GM21529 (cell line): Measurements from ENCODE around the gene PDGFRA.

Source experiments
- ATAC-seq: cut with Tn5 transposase; IDR thresholded peaks from one replicate; pipeline ENCODE4 v1.9.1; 2021; ENCODE audit not compliant: unreplicated experiment

PDGFRA gene

GRCh38 chr4:54228961-54229501, at the start of gene PDGFRA:
Gene PDGFRA, plus strand, starts transcription at chr4:54229293. Its CDS starts 29,476 bp downstream, at chr4:54258769.
- no peak for ATAC-seq

- no peak for ATAC-seq
These were observed 44.5 kb upstream of the PDGFRA start for GRCh38 chr4:54184581-54184980.

DNA sequence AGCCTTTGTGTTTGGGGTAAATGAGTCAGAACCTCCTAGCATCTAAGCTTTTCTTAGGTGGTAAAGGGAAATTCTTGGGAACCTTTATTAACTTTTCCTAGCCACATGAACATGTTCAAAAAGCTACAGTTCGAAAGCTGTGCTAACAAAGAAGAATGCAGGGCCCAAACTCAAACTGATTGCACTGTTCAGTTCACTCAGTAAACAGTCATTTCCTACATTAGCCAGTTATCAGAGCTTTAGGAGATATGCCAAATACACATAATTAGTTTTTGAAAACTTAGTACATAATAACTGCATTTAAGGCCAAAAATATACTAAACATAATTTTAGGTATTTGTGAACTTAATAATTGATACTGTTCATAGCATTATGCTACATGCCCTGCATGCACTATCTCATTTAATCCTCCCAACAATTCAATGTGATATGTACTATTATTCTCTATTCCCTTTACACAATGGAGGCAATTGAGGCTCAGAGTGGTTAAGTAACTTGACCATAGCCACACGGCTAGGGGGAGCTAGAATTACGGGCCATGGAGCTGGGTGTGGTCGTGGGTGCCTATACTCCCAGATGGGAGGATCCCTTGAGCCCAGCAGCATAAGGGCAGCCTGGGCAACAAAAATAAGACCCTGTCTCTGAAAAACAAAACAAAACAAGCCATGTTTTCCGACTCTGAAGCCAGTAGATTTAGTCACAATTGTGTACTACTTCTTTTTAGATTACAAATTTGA, 43.9 kb upstream of the PDGFRA start:
- ATAC-seq: no peak

DNA sequence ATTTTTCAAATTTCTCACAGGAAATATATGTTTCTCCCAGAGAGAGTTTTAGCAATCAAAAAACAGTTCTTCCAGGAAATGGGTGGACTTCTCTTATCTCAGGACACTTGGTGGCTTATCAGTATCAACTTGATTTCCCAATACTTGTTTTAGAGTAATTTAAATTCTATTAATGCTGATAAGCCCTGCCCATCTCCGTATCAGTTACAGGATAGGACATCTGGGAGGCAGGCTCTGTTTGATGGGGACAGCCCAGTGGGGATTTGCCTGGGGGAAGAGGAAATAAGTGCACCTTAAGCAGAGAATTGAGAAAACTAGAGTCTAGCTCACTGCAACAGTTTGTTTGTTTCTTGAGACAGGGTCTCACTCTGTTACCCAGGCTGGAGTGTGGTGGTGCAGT, 43.2 kb upstream of the PDGFRA start:
- no peak for ATAC-seq

DNA sequence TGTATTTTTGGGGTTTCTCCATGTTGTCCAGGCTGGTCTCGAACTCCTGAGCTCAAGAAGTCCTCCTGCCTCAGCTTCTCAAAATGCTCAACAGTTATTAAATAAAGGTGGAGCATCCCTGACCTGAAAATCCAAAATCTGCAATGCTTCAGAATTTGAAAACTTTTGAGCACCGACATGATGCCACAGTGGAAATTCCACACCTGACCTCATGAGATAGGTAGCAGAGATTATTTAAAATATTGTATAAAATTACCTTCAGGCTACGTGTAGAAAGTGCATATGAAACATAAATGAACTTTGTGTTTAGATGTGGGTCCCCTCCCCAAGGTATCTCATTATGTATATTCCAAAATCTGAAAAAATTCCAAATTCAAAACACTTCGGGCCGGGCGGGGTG, 42.7 kb upstream of the PDGFRA start:
- ATAC-seq: no peak

GRCh38 chr4:54187148-54187547, 41.9 kb upstream of the PDGFRA start:
- no peak for ATAC-seq

DNA sequence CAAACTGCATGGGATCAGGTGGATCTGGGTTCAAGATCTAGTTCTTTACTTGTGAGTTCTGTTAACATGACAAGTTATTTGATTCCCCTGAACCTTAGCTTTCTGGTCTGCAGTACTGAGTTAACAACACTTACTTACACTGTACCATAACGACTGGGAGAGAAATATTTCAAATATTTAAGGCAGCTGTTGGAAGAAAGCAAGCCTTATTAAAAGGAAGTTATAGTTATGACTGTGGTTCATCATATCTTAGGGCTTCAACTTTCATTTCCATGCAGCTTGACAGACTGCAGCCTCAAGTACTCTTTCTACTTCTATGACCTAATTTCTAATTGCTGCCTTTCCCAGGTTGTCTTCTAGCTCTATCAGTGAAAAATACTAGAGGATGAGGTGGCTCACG, 40.0 kb upstream of the PDGFRA start:
- ATAC-seq: no peak

- no peak for ATAC-seq
These were observed 36.3 kb upstream of the PDGFRA start for GRCh38 chr4:54192811-54193210.

- no peak for ATAC-seq
These were observed 31.2 kb upstream of the PDGFRA start for GRCh38 chr4:54197926-54198325.

GRCh38 chr4:54199919-54200318, 29.2 kb upstream of the PDGFRA start:
- ATAC-seq: no peak

- ATAC-seq: no peak
These were observed 19.5 kb upstream of the PDGFRA start for GRCh38 chr4:54209617-54210016.

DNA sequence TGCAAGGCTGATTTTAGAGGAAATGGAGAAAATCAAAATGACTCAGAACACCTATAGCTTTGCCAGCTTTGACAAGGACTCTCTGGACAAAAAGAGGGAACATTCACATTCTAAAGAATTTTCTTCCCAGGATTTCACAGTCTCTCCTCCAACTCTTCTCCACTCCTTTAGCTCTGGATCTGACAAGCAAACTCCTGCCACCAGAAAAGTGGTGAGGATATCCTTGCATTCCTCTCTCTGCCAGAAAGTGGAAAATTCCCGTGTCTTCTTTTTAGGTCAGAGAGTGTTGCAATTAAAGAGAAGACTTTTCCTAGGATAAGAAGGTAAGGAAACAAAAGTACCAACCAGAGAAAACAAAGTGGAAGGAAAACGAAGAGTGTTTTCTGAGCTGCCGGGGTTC, 16.1 kb upstream of the PDGFRA start:
- ATAC-seq: no peak

DNA sequence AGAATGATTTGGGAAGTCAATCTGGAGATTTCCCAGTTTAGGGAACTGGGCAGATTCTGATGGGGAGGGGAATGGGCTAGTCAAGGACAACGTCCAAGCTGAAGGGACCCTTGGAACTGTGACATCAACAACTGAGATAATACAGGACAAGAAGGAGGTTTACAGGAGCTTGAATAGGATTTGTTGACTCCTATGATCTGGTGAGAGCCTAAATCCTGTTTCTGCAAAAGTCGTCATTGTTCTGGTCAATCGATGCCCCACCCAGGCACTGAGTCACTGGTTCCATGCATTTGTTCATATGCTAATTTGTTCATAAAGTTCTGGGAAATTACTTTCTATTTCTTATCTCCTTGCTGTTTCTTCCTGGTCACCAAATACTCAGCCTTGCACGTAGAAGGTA, 15.3 kb upstream of the PDGFRA start:
- no peak for ATAC-seq

DNA sequence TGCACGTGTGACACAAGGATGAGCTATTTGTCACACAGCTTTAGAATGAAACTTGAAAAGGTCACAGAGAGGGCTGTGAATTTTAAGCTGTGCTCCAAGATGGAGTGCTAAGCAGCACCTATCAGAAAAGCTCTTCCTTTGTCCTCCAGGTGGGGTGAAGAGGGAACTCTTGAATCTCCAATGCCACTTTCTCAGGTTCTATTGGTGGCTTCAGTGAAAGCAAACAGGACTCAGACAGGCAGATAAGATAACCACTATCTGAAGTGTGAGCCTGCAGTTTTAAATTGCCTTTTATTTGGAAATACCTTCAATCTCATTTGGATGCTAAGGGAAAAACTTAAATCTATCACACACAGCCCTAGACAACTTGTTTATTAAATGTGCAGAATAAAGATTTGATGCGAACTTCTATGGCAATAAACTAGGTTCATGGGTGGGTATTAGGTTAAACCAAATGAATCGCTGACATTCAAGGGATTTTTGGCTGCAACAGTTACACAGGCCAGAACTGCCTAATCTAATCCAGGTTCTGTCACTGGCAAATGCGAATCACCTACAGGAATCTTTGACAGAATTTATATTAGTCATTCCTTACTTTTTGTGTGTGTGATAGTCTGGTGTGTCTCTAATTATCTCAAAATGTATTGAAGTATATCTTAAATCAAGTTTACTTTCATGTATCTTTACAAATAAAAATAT, 13.6 kb upstream of the PDGFRA start:
- ATAC-seq: no peak

- ATAC-seq: peak; percentile 89
These were observed 11.2 kb upstream of the PDGFRA start for GRCh38 chr4:54217642-54218495.

DNA sequence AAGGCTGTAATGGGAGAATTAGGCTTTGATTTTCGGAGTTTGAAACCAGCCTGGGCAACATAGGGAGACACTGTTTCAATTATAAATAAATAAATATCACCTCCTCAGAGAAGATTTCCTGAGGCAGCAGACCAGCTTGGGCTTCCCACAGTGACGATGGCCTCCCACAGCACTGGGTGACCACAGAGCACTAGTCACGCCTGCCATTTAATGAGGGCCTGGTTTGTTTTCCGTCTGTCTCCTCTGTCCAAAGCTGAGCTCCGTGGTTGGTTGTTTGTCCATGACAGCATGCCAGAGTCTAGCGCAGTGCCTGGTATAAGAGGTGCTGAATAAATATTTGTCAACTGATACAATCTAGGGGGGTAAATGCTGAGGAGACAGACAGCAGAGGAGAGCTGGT, 10.4 kb upstream of the PDGFRA start:
- no peak for ATAC-seq

DNA sequence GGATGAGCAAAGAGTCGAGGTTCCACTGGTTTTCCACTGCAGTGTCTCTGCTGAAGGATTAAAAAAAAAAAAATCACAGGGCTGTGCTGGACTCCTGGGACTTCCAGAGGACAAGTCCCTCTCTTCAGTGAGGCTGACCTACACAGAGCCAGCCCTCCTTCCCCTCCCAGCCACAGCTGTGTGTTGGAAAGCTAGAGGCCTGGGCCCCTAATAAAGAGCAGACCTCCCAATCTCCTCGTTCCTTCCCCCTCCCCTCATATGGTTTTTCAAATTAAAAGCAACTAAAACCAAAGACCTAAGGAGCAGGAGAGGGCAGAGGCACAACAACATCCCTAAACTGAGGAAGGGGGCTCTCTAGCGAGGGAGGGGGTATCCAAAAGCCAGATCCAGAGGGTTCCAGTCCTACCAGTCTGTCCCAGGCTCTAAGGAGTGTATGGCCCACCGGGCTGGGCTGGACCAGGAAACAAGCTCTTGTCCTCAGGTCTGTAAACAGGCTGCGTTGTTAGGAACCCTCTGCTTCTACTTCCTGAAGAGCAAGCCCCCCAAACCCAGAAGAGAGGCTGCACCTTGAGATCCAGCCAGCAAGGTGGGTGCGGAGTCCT, 4.0 kb upstream of the PDGFRA start:
- no peak for ATAC-seq

GRCh38 chr4:54225598-54226403, 3.3 kb upstream of the PDGFRA start:
- no peak for ATAC-seq

DNA sequence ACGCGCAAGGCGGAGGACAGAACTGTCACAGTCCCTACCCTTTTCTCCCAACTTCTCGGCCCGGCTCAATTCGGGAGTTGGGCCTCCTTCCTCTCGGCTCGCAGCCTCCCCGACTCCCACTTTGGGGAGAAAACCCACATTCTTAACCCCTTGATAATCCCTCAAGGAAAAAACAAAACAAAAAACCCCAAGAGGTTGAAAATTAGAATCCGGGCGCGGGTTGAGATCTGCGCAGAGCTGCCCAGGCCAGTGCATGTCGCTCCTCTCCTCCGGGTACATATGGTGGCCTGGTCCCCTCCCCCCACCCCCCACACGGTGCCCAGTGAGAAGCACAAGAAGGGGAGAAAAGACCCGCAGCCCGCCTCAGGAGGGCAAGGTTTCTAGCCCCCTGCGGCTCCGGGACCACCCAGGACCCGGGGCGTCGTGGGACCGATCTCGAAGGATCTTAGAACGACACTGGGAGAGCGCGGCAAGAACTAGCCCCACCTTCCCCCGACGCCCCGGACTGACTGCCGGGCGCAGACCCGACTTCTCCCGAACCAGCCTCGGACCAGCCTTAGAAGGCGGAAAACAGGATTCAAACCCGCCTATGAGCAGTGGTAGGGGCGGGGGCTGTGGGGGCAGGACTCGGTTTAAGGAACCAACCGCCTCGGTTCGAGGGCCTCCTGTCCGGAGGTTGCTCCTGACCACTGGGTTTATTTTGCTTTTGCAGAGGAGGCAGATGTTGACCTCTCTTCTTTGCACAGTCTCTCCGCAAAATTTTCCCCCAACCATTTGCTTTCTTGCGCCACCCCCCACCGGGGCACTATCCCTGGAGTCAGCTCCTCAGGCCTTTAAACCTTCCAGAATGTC, 2.5 kb upstream of the PDGFRA start:
- no peak for ATAC-seq
